Islet of Langerhans (tissue), 1 donor: ENCODE measurements around the gene MRPL12.
"Not testable (repeated sequence)": the region's sequence is repeated elsewhere in the genome, so short reads cannot be mapped to it uniquely, and the experiment has no call there.

Experiments
- FAIRE-seq: peaks from one replicate; lab custom pipeline; 2011; peaks lifted over from hg19 to GRCh38; lab: Jason Lieb, UNC

Gene MRPL12

DNA sequence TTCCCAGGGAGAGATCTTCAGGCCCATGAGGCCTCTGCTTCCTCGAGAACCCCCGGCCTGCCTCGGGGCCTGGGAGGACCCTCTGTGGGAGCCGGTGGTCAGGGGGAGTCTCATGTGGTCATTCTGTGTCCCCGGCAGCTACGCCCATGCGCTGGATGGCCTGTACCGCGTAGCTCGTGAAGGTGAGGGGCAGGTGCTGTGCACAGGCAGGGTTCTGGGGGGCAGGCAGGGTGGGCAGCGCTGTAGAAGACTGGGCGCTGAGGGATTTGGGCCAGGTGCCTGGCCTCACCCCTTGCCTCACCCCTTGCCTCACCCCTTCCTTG, 13.5 kb downstream of the MRPL12 start:
- FAIRE-seq, result no peak

DNA sequence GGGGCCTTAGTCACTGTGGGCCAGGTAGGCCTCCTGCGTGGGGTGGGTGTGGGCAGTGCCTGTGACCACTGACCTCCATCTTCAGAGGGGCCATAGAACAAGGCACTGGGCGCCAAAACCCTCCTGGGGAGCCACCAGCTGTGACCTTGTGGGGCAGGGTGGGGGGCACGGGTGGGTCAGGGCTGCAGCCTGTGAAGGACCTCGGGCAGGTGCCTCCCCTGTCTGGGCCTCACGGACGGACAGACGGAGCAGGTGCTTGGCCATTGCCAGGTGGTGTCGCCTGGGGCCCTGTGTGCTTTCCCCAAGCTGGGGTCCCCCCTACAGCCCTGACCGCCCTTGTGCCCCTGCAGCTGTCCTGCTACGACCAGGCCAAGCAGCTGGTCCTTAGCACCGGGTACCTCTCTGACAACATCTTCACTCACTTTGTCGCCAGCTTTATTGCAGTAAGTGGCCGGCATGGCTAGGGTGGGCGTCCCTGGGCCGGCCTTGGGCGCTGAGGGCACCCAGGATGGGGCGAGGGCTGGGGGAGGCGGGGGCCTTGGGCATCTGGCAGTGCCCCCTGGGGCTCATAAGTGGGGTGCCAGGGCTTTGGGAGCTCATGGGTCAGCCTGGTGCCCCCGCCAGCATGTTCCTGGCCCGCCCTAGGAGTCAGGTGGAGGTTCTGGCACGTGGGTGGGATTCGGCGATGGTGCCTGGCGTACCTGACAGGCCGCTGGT, 14.0 kb downstream of the MRPL12 start:
- FAIRE-seq, result no peak

DNA sequence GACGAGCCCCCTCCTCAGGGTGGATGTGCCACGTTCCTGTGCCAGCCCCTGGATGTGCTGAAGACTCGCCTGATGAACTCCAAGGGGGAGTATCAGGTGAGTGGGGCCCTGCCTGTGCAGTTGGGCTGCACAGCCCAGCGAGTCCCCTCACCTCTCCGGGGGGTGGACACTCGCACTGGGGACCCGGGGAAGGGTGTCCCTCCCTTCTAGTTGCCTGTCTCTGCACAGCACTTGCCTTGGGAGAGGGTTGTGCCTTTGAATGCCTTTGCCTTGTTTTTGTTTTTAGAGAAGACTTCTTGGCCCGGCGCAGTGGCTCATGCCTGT, 14.6 kb downstream of the MRPL12 start:
- FAIRE-seq, result no peak

DNA sequence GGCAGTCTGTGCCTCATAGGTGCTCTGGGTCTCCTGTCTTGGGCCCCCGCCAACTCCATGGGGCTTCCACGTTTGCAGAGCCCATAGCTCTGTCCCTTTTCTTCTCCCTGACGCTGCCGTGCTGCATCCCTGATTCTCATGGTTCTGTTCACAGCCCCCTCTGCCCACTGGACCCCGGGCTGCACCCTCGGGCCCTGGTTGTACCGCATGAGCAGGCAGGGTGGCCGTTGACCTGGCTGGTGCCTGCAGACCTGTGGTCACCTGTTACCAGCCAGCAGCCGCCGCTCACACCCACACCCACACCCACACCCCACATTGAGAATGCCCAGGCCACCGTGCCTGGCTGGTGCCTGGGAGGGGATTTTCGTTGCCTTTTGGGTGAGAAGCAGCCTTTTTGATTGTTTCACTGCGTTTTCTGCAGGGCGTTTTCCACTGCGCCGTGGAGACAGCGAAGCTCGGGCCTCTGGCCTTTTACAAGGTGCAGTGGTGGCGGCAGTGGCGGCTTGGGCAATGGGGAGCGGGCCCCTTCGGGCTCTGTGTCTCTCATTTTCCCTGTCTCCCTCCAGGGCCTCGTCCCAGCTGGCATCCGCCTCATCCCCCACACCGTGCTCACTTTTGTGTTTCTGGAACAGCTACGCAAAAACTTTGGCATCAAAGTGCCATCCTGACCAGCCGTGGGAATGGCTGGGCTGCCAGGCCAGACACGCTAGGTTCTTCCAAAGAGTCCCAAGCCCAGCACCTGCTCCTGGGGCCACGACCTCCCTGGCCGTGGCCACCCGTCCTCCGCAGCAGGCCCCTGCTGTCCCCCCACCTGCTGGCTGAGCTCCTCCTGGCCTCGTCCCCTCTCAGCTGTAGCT, 16.5 kb downstream of the MRPL12 start:
- no peak for FAIRE-seq

DNA sequence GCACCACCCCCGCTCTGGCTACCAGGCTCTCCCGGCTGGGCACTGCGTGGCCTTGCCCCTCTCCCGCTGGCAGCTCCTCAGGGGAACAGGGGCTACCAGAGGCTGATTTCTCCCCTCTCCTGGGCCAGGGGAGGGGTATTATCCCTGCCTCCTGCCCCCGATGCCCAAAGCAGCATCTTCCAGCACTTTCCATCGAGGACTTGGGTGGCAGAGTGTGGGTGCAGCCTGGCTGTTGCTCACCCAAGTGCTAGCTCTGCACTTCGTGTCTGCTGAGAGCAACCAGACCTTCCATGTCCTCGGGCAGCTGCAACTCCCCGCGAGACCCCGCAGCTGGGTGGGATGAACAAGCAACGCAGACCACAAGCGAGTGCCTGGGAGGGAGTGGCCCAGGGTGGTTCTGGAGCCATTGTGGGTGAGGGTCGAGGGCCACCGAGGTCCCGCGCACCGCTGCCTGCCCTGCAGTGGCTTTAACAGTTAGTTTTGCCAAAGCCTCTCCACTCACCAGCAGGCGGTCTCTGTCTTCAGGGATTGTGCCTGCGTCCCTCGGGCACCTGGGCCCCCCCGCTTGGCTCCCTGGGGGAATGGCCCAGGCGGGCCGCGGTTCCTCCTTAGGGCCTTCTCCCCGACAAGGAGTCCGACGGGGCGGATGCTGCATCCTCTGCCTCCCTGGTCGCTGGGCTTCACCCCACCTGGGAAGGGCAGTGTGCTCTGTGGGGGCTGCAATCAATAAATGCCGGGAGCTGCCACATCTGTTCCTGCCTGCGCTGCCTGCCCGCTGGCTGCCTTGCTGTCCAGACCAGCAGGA, 17.3 kb downstream of the MRPL12 start:
- no peak for FAIRE-seq

DNA sequence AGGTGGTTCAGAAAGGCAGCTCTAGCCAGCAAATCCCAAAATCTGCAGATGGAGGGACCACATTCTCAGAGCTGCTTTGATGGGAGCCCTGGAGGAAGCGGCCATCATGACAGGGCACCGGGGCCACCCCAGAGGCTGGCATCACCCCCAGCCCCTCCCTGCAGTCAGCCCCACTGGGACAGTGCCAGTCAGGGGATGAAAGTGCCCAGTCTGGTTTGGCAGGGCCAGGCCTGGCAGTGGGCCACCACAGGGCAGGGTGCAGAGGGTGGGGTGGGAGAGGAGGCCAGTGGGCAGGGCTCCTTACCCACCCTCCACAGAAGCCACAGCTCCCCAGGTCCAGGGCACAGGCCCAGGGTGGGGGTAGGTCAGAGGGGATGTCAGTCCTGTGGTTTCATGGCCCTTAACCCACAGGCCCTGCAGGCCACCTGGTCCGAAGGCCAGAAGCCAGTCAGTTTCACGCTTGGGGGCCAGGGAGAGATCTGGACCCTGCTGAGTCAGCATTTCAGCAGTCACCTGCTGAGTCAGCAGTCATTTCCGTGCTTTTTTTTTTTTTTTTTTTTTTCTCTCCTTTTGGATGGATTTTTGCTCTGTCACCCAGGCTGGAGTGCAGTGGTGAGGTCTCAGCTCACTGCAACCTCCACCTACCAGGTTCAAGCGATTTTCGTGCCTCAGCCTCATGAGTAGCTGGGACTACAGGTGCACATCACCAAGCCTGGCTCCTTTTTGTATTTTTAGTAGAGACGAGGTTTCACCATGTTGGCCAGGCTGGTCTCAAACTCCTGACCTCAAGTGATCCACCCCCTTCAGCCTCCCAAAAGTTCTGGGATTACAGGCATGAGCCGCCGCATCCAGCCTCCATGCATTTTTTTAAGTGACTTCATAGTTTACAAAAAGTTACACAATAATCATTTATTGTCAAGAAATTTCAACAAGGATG, 19.3 kb downstream of the MRPL12 start:
- FAIRE-seq, result peak; percentile 49

DNA sequence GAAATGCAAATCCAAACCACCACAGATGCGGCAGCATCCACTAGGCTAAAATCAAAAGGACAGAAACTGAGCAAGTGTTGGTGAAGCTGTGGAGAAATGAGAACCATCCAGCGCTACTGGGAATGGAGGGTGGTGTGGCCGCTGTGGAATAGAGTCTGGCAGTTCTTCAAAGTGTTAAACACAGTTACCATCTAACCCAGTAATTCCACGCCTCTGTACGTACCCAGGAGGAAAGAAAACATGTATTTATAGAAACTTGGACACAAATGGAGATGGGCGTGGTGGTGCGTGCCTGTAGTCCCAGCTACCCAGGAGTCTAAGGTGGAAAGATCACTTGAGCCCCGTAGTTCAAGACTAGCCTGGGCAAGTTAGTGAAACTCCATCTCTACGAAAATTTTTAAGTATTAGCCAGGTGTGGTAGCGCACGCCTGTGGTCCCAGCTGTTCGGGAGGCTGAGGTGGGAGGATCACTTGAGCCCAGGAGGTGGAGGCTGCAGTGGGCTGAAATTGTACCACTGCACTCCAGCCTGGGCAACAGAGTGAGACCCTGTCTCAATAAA, 20.6 kb downstream of the MRPL12 start:
- no peak for FAIRE-seq

DNA sequence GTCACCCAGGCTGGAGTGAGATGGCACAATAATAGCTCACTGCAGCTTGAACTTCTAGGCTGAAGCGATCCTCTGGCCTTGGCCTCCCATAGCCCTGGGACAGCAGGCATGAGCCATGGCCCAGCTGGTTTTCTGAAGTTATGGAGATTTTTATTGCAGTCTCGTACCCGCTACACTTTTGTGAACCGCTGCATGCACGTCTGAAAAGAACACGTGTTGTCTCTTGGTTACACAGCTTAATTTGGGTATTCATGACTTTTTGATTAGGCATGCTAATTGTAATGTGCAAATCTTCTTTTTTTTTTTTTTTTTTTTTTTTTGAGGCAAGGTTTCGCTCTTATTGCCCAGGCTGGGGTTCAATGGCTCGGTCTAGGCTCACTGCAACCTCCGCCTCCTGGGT, 22.3 kb downstream of the MRPL12 start:
- FAIRE-seq, result no peak

DNA sequence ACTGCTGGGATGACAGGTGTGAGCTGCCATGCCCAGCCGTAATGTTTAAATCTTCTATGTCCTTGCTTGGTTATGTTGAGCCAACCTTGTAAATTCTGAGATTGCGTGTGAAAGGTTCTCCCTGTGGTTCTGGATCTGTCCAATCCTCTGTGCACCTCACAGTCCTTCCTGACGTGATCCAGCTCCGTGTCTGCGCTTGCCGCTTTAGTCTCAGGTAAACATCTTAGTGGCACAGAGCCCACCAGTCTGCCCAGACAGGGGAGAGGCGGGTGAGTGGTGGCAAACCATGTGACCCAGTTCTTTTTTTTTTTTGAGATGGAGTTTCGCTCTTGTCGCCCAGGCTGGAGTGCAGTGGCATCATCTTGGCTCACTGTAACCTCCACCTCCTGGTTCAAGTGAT, 22.8 kb downstream of the MRPL12 start:
- FAIRE-seq, result no peak

DNA sequence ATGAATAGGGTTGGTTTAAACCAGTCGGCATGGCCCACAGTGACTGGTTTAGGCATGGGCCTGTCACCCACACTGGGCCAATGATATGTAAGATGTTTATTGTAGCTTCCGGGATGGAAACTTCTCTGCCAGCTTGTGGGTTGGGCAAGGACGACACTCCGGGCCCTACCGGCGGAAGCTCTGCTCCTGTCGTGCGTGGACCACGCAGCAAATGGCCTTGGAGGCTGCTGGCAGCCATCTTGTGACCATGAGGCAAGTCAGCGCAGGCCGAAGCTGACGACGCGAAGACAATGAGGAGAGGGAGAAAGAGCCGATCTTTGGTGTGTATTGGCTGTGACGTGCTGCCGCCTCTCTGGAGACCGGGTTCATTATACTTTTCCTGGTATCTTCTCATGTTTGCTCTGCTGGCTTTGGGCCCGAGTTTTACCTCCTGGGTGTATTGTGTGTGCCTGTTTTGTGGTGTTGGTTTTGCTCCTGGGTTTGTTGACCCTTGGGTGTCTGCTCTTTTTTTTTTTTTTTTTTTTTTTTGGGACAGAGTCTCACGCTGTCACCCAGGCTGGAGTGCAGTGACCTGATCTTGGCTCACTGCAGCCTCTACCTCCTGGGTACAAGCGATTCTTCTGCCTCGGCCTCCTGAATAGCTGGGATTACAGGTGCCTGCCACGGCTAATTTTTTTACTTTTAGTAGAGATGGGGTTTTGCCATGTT, 24.3 kb downstream of the MRPL12 start:
- FAIRE-seq, result no peak

DNA sequence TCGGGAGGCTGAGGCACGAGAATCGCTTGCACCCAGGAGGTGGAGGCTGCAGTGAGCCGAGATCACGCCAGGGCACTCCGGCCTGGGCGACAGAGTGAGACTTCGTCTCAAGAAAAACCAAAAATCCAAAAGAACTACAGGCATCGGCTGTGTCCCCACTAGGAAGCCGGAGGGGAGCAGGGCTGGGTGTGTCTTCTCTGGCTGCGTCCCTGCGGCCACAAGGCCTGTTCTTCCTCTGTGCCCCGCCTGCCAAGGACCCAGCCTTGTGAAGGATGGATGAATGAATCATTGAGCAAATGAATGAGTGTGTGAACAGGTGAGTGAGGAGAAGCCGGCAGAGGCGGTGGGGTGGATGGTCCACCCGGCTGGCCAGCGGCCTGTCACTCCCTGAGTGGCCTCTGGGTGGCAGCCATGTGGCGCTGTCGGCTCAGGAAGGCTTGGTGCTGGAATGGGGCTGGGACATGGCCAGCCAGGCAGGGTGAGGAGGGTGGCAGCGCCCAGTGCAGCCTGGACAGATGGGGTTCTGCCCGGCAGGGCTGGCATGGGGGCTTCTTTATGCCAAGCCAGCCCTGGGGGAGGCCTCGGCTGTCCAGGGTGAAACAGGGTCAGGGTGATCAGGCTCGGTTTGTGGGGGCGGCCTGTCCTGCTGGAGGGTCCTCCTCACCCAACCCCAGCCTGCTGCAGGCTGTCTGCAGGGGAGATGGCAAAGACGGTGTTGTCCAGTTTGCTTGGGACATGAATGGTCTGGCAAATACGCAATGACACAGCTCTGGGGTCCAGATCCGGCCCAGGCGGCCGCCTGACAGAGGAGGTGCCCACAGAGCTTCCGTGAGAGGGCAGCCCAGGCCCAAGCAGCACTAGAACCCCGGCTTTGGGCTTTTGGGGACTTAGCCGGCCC, 30.6 kb downstream of the MRPL12 start:
- no peak for FAIRE-seq

DNA sequence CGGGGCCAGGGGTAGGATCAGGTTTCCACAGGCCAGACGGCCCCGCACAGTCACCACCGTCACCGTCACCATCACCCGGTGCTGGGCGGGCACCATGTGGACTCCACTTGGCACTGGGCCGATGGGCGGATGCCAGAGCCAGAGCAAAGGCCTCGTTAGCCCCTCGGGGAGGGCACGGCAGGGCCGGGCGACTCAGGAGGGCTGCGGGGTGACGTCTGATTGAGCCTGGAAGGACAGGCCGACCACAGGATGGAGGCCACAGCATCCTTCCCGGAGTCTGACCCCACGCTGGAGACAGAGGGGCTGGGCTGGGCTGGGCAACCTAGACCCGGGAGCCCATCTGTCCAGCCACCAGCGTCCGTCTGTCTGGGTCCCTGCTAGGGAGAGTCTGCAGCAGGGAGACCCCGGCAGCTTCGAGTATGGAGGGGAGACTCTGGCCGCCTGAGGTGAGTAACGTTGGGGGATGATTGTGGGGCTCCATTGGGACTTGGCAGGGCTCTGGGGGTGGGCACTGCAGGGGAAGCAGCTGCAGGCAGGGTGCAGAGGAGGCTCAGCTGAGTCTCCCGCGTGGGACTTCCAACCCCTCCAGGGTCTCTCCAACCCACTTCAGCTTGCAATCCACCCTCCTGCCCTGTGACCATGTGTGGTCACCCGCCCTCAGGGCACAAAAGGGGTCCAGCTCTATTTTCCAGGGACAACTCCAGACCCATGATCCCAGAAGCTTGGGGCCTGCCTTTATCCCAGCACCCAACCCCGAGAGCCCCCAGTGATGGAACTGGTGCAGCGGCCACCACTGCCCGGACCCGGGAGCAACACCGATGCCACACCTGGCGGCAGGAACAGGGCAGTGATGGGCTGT, 31.5 kb downstream of the MRPL12 start:
- no peak for FAIRE-seq

DNA sequence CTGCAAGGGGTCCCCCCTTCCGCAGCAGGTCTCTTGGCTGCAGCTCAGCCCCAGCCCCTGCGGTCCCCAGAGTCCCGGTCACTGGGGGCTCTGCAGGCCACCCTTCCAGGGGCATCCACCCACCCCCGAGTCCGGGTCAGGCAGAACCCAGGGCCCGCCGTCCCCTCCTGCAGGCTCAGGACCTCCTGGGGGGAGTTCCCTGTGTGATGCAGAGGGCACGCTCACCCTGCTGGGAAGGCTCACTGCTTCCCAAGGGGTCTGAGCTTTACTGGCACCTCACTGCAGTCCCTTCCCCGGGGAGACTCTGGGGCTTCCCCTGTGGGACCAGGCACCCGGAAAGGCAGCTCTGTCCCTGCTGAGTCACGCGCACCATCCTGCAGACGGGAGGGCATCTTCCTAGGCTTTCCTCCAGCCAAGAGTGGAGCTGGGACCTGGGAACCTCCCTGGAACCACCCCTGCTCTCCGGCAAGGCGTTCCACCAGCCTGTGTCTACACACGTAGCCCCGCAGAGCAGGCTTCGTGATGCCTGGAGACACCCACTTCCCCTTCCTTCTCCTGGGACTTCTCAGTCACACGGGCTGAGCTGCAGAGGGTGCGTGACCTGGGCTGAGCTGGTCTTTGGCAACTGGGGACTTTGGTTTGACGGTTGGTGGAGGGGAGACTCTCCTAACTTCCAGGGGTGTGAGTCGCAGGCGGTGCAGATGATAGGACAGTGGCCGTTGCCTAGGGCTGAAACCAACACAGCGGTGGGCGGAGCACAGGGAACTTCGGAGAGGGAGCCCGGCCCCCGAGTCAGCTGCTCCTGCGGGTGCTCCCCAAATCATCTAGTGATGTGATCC, 32.3 kb downstream of the MRPL12 start:
- no peak for FAIRE-seq

DNA sequence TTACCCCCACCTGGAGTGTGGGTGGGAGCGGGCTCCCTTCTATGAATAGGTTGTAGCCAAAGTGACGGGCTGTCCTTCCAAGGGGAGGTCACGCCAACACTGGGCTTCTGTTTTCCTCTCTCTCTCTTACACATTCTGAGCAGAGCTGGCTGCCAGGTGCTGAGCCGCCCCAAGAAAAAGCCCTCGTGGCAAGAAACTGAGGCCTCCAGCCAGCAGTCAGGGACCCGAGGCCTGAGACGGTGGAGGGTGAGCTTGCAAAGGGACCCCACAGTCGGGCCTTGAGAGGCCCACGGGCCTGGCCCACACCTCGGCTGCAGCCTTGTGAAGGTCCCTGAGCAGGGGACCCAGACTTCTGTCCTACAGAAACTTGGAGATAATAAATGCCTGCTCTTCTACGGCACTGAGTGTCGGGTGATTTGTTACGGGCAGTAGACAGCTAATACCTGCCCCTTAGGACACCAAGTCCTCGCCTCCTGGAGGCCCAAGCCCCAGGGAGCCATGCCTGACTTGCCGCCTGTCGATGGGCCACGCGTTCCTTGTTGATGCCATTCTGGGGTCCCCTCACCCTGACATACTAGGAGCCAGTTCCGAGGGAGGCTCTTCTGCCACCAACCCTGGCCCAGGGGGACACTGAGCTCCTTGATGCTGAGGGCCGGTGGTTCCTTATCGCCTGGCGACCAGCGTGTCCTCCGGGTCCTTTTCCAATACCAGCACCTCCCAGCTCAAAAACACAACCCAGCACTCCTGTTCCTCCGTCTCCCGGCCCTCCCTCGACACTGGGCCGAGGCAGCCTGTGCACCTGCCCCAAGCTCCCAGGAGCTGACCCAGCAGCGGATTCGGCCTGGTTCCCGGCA, 35.0 kb downstream of the MRPL12 start:
- no peak for FAIRE-seq

DNA sequence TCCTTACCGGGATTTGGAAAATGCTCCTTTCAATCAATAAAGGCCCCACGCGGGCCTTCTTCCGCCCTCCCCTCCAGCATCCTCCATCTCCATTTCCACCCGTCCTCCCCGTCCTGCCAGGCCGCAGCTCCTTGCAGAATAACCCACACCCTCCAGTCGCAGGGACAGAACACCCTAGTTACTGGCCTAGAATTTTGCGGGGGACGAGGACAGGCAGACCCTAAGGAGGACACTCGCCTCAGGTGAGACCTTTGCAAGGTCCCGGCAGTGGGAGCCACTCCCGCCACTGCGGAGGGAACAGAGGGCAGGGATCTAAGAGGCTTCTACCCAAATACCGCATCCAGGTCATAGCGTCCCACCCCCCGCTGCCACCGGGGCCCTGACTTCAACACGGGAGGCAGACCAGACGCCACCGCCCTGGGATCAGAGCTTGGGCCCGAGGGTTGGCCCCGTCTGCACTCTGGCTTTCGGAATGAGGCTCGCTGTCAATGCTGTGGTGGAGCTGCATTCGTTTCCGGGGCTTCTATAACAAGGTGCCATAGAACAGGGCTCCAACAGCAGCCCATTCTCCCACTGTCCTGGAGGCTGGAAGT, 35.7 kb downstream of the MRPL12 start:
- FAIRE-seq, result no peak

DNA sequence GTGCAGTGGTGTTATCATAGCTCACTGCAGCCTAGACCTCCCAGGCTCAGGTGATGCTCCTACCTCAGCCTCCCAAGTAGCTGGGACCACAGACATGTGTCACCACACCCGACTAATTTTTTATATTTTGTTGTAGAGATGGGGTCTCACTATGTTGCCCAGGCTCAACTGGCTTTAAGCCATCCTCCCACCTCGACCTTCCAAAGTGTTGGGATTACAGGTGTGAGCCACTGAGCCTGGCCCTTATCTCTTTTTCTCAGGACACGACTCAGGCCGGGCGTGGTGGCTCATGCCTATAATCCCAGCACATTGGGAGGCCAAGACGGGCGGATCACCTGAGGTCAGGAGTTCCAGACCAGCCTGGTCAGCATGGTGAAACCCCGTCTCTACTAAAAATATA, 36.4 kb downstream of the MRPL12 start:
- FAIRE-seq, result not testable (repeated sequence)
